ENCODE results near the gene NECTIN1. TPM values are rescaled to one million over a fixed set of nuclear protein-coding genes. Genes with fewer than 3 reads are reported as not detected.

NECTIN1 gene
- total RNA-seq, 2 donors from 2014 or later: 29.3 to 45.3 TPM

DNA sequence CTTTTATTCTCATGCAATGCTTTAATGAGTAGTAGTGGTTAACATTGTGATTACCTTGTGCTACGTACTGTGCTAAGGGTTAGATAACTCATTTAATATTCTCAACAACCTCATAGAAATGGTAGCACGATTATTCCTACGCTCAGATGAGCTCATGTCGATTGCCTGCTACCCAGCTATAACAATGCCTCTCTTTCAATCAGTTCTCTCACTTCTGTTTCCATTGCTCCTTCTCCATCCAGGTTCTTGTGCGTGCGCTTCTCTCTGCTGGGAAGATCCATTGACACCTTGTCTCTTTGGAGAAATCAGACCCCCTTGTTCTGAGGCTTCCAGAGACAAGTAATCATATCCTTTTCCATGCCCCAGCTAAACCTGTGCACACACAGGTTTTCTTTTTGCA lies 120.8 kb downstream of the NECTIN1 start:
- no peak overlapping the region for H3K9ac ChIP-seq (ENCODE audit: extremely low read depth, low read length, poor library complexity, severe bottlenecking)

DNA sequence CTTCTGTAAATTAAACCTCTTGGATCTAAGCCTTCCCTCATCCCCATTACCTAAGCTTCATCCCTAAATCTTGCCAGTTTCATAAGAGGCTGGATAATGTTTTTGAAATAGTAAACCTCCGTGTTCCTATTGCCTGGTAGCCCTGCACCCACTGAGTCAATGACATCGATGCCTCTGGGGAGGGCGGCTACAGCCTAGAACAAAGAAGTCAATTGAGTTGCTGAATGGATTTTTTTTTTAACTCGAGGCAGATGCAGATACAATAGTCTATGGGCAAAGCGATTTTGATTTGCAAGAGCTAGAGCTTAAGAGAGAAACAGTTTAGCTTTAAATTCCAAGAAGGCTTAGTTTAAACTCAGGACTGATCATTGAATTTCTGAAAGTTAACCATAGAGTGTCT lies 121.3 kb downstream of the NECTIN1 start:
- H3K4me1 ChIP-seq (ENCODE audit: control insufficient read depth, insufficient read depth, low read length): no peaks in the 10 kb centered on the region
- H3K27me3 ChIP-seq (ENCODE audit: control insufficient read depth, insufficient read depth, low read length, poor library complexity, severe bottlenecking): no peaks in the 10 kb centered on the region
- Mint-ChIP-seq H3K27me3 (ENCODE audit: insufficient read depth) (peaks cover 44% of the 10 kb centered on the region), H3K27ac (no peak overlapping the region), H3K9me3 (no peaks in the 10 kb centered on the region), H3K4me1 (peaks cover 20% of the 10 kb centered on the region), H3K36me3 (ENCODE audit: low read depth) (no peaks in the 10 kb centered on the region), H3K4me3 (no peak overlapping the region)
- no peaks in the 10 kb centered on the region for H3K36me3 ChIP-seq (ENCODE audit: control insufficient read depth, insufficient read depth, low read length)
- no peak for DNase-seq
- TF ChIP-seq, protein P1, sequence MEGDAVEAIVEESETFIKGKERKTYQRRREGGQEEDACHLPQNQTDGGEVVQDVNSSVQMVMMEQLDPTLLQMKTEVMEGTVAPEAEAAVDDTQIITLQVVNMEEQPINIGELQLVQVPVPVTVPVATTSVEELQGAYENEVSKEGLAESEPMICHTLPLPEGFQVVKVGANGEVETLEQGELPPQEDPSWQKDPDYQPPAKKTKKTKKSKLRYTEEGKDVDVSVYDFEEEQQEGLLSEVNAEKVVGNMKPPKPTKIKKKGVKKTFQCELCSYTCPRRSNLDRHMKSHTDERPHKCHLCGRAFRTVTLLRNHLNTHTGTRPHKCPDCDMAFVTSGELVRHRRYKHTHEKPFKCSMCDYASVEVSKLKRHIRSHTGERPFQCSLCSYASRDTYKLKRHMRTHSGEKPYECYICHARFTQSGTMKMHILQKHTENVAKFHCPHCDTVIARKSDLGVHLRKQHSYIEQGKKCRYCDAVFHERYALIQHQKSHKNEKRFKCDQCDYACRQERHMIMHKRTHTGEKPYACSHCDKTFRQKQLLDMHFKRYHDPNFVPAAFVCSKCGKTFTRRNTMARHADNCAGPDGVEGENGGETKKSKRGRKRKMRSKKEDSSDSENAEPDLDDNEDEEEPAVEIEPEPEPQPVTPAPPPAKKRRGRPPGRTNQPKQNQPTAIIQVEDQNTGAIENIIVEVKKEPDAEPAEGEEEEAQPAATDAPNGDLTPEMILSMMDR (conservative IDR thresholded peaks at IDR 0.05): no peak
- no peaks in the 10 kb centered on the region for H3K9me3 ChIP-seq (ENCODE audit: control insufficient read depth, low read length)
- no peak overlapping the region for H3K9ac ChIP-seq (ENCODE audit: extremely low read depth, low read length, poor library complexity, severe bottlenecking)
- 5 to 32% methylated on average over 3 to 5 of the region's 5 CpGs for WGBS, 2 experiments (ENCODE audit: insufficient coverage in 1 of 2, insufficient read length in 1 of 2)
- no peak overlapping the region for H3K4me3 ChIP-seq (ENCODE audit: low read length)
- no peak overlapping the region for H3K27ac ChIP-seq (ENCODE audit: low read depth, low read length)

More for the DNA sequence above, 120.8 kb downstream of the NECTIN1 start:
- Mint-ChIP-seq H3K27ac (no peak overlapping the region), H3K27me3 (ENCODE audit: insufficient read depth) (peaks cover 43% of the 10 kb centered on the region), H3K9me3 (no peaks in the 10 kb centered on the region), H3K36me3 (ENCODE audit: low read depth) (no peaks in the 10 kb centered on the region), H3K4me1 (peaks cover 24% of the 10 kb centered on the region), H3K4me3 (no peak overlapping the region)
- WGBS, 2 experiments (ENCODE audit: insufficient coverage in 1 of 2, insufficient read length in 1 of 2): 90 to 94% methylated on average over 5 to 6 of the region's 6 CpGs
- Histone ChIP-seq H3K4me3 (ENCODE audit: low read length) (no peak overlapping the region), H3K27me3 (ENCODE audit: control insufficient read depth, insufficient read depth, low read length, poor library complexity, severe bottlenecking) (no peaks in the 10 kb centered on the region), H3K9me3 (ENCODE audit: control insufficient read depth, low read length) (no peaks in the 10 kb centered on the region), H3K36me3 (ENCODE audit: control insufficient read depth, insufficient read depth, low read length) (no peaks in the 10 kb centered on the region), H3K27ac (ENCODE audit: low read depth, low read length) (no peak overlapping the region), H3K4me1 (ENCODE audit: control insufficient read depth, insufficient read depth, low read length) (no peaks in the 10 kb centered on the region)
- TF ChIP-seq, protein P1 (conservative IDR thresholded peaks at IDR 0.05): no peak
- DNase-seq: no peak

DNA sequence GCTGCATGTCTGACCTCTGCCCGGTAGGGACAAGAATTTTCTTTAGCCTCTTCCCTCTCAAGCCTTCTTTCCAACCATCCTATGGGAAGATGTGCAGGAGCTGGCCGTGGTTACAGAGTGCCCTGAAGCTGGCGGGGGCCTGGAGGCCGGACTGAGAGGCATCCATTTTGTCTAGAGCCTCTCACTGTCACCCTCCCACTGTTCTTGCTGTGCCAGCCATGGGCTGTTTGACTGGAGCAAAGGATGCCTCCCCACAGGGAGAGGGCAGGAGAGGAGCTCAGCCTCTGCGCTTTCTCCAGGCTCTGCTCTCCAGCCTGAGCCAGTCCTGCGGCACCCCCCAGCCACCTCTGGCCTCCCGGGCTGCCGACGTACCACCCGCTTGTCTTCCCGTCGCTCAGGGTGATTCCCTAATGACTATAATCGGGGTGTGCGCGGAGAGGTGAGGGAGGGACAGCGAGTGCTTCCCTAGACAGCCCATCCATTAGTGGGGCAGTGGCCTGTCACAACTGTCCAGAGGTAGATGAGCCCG lies 123.8 kb downstream of the NECTIN1 start:
- Histone ChIP-seq H3K9me3 (ENCODE audit: control insufficient read depth, low read length) (no peaks in the 10 kb centered on the region), H3K36me3 (ENCODE audit: control insufficient read depth, insufficient read depth, low read length) (no peaks in the 10 kb centered on the region), H3K4me1 (ENCODE audit: control insufficient read depth, insufficient read depth, low read length) (no peaks in the 10 kb centered on the region), H3K27me3 (ENCODE audit: control insufficient read depth, insufficient read depth, low read length, poor library complexity, severe bottlenecking) (no peaks in the 10 kb centered on the region), H3K4me3 (ENCODE audit: low read length) (no peak overlapping the region), H3K9ac (ENCODE audit: extremely low read depth, low read length, poor library complexity, severe bottlenecking) (no peak overlapping the region), H3K27ac (ENCODE audit: low read depth, low read length) (no peak overlapping the region)
- H3K27ac Mint-ChIP-seq: no peak overlapping the region
- WGBS, 2 experiments (ENCODE audit: insufficient coverage in 1 of 2, insufficient read length in 1 of 2): 89 to 94% methylated on average over 6 to 17 of the region's 17 CpGs
- no peak overlapping the region for H3K4me3 Mint-ChIP-seq
- peaks cover 44% of the 10 kb centered on the region for H3K27me3 Mint-ChIP-seq (ENCODE audit: insufficient read depth)
- H3K9me3 Mint-ChIP-seq: no peaks in the 10 kb centered on the region
- no peaks in the 10 kb centered on the region for H3K36me3 Mint-ChIP-seq (ENCODE audit: low read depth)
- peaks cover 19% of the 10 kb centered on the region for H3K4me1 Mint-ChIP-seq
- TF ChIP-seq, protein P1 (conservative IDR thresholded peaks at IDR 0.05): no peak
- DNase-seq: no peak

Measured in endodermal cell (in vitro differentiated cells).